Liver (tissue), 9 donors: ENCODE results near the gene KNDC1. TPM values are rescaled to one million over a fixed set of nuclear protein-coding genes. Genes with fewer than 3 reads are reported as not detected.

ENCODE experiments used
- DNase-seq: peaks from one replicate; pipeline ENCODE4 v3.0.0-alpha.2; 2017; ENCODE audit warnings: low spot score
- H3K27ac ChIP-seq, 2 donors: one replicate each; pipeline ENCODE4 v1.7.0; 2013; ENCODE audit warnings: inconsistent platforms in 2 of 2, low read length in 2 of 2, control low read depth in 1 of 2, low read depth in 1 of 2, mild to moderate bottlenecking in 1 of 2
- H3K27me3 ChIP-seq, 4 donors: one replicate each; pipeline versions ENCODE4 v1.6.1 to v1.7.0; 2013; ENCODE audit warnings: low read length in 3 of 4, inconsistent platforms in 1 of 4, mild to moderate bottlenecking in 1 of 4, moderate library complexity in 1 of 4; ENCODE audit not compliant: control insufficient read depth in 4 of 4, insufficient read depth in 4 of 4
- H3K36me3 ChIP-seq, 4 donors: one replicate each; pipeline versions ENCODE4 v1.6.1 to v1.7.0; 2013; ENCODE audit warnings: low read length in 3 of 4, mild to moderate bottlenecking in 3 of 4, low read depth in 1 of 4, moderate library complexity in 1 of 4; ENCODE audit not compliant: control insufficient read depth in 4 of 4, insufficient read depth in 3 of 4
- H3K4me1 ChIP-seq, 4 donors: one replicate each; pipeline versions ENCODE4 v1.6.1 to v1.7.0; 2013; ENCODE audit warnings: low read length in 3 of 4, mild to moderate bottlenecking in 3 of 4, moderate library complexity in 1 of 4; ENCODE audit not compliant: control insufficient read depth in 4 of 4, insufficient read depth in 4 of 4
- H3K4me3 ChIP-seq, 3 donors: one replicate each; pipeline versions ENCODE4 v1.6.1 to v1.7.0; 2013; ENCODE audit warnings: low read length in 3 of 3, control low read depth in 1 of 3, low read depth in 1 of 3, mild to moderate bottlenecking in 1 of 3
- H3K9ac ChIP-seq, 2 donors: one replicate each; pipeline ENCODE4 v1.7.0; 2013; ENCODE audit warnings: low read length in 2 of 2, mild to moderate bottlenecking in 2 of 2, moderate library complexity in 2 of 2, control low read depth in 1 of 2, low read depth in 1 of 2
- H3K9me3 ChIP-seq, 4 donors: one replicate each; pipeline versions ENCODE4 v1.6.1 to v1.7.0; 2013; ENCODE audit warnings: low read length in 3 of 4; ENCODE audit not compliant: control insufficient read depth in 4 of 4
- ATF3 ChIP-seq: IDR thresholded peaks from 2 replicates; pipeline ENCODE4 v1.6.1; 2016; ENCODE audit warnings: antibody characterized with exemption
- CTCF ChIP-seq: fragments of 150-350 bp; IDR thresholded peaks from 2 replicates; pipeline ENCODE4 v1.5.1; 2017; ENCODE audit warnings: improper control_type of control experiment, low read depth, low read length; ENCODE audit not compliant: missing input control
- EGR1 ChIP-seq, 2 donors: IDR thresholded peaks; 2 replicates each; pipeline ENCODE4 v1.6.1; 2016 to 2018; ENCODE audit warnings: antibody characterized with exemption in 2 of 2, low read depth in 2 of 2
- FOXA1 ChIP-seq: IDR thresholded peaks from 2 replicates; pipeline ENCODE4 v1.6.1; 2016; ENCODE audit warnings: antibody characterized with exemption
- FOXA2 ChIP-seq: IDR thresholded peaks from 2 replicates; pipeline ENCODE4 v1.6.1; 2016; ENCODE audit warnings: antibody characterized with exemption
- GABPA ChIP-seq, 2 donors: IDR thresholded peaks in 1 of 2; conservative IDR thresholded peaks in 1 of 2; 2 replicates each; pipeline ENCODE4 v1.6.1; 2016; ENCODE audit warnings: antibody characterized with exemption in 2 of 2, mild to moderate bottlenecking in 1 of 2, moderate library complexity in 1 of 2
- HNF4A ChIP-seq, 2 donors: conservative IDR thresholded peaks; 2 replicates each; pipeline ENCODE4 v1.6.1; 2016; ENCODE audit warnings: antibody characterized with exemption in 2 of 2, mild to moderate bottlenecking in 2 of 2
- HNF4G ChIP-seq: IDR thresholded peaks from 2 replicates; pipeline ENCODE4 v1.6.1; 2016; ENCODE audit warnings: antibody characterized with exemption
- JUND ChIP-seq, 2 donors: IDR thresholded peaks; 2 replicates each; pipeline ENCODE4 v1.6.1; 2016; ENCODE audit warnings: antibody characterized with exemption in 2 of 2
- MAX ChIP-seq: IDR thresholded peaks from 2 replicates; pipeline ENCODE4 v1.6.1; 2016; ENCODE audit warnings: antibody characterized with exemption
- NR2F2 ChIP-seq: IDR thresholded peaks from 2 replicates; pipeline ENCODE4 v1.6.1; 2016; ENCODE audit warnings: antibody characterized with exemption
- RAD21 ChIP-seq, 2 donors: IDR thresholded peaks; 2 replicates each; pipeline ENCODE4 v1.6.1; 2016; ENCODE audit warnings: antibody characterized with exemption in 2 of 2, mild to moderate bottlenecking in 2 of 2
- REST ChIP-seq: IDR thresholded peaks from 2 replicates; pipeline ENCODE4 v1.6.1; 2016; ENCODE audit warnings: antibody characterized with exemption, mild to moderate bottlenecking
- RXRA ChIP-seq, 2 donors: IDR thresholded peaks; 2 replicates each; pipeline ENCODE4 v1.6.1; 2017 to 2018; ENCODE audit warnings: antibody characterized with exemption in 2 of 2, mild to moderate bottlenecking in 1 of 2
- TAF1 ChIP-seq: conservative IDR thresholded peaks from 2 replicates; pipeline ENCODE4 v1.6.1; 2016; ENCODE audit warnings: antibody characterized with exemption, mild to moderate bottlenecking
- YY1 ChIP-seq: IDR thresholded peaks from 2 replicates; pipeline ENCODE4 v1.6.1; 2016; ENCODE audit warnings: antibody characterized with exemption, mild to moderate bottlenecking
- WGBS: extraction: QIAGEN DNeasy Blood & Tissue Kit; methylation state at CpG from one replicate; pipeline ENCODE4 v1.1.7; 2013; 5-methylcytosine and 5-hydroxymethylcytosine counted together
- polyA plus RNA-seq, 2 donors: library from polyadenylated mRNA; stranded (reverse) in 1 of 2; unstranded in 1 of 2; fragments of 200-250 nt in 1 of 2; fragments of >200 nt in 1 of 2; fragmentation: Nextera tagmentation in 1 of 2; extraction: Ambion mirVana in 1 of 2; gene quantifications; one replicate each; pipeline versions ENCODE4 v1.2.1 to v1.2.3, GENCODE V29; 2013 to 2015
- total RNA-seq, 2 donors: library from RNA; depleted of rRNA; stranded (reverse); fragments of >200 nt; gene quantifications; one replicate each; pipeline ENCODE4 v1.2.3, GENCODE V29; 2014
- donor health status: healthy.
- donor health status: healthy.
- donor health status: healthy.
- donor health status: healthy.
- donor health status: healthy.

Gene KNDC1
- total and polyA plus RNA-seq, 4 donors = 0.53 to 12.9 (median 4.3) TPM

GRCh38 chr10:133218891-133219290 lies 58.9 kb downstream of the KNDC1 start:
- 72% methylated on average over 20 of the region's 20 CpGs for WGBS
- H3K9ac ChIP-seq = no peak overlapping the region
- TF ChIP-seq HNF4A (conservative IDR thresholded peaks at IDR 0.05) (no peak), YY1 (no peak), HNF4G (no peak)
- no peak for DNase-seq
- H3K27me3 ChIP-seq = peaks cover 0 to 5% (median 0%) of the 10 kb centered on the region in 4 donors
- H3K36me3 ChIP-seq = no peaks in the 10 kb centered on the region
- H3K27ac ChIP-seq = no peak overlapping the region
- H3K4me3 ChIP-seq = no peak overlapping the region
- no peaks in the 10 kb centered on the region for H3K4me1 ChIP-seq
- H3K9me3 ChIP-seq = no peaks in the 10 kb centered on the region

- Histone ChIP-seq H3K27ac (no peak overlapping the region), H3K9me3 (no peaks in the 10 kb centered on the region), H3K9ac (no peak overlapping the region), H3K4me1 (no peaks in the 10 kb centered on the region), H3K4me3 (no peak overlapping the region), H3K27me3 (peaks cover 0 to 5% (median 0%) of the 10 kb centered on the region in 4 donors), H3K36me3 (no peaks in the 10 kb centered on the region)
- no peak for DNase-seq
- no peak for TF ChIP-seq REST
- no peak for TF ChIP-seq NR2F2
- TF ChIP-seq ATF3 = no peak
- TF ChIP-seq YY1 = no peak
- no peak for TF ChIP-seq RXRA (IDR thresholded peaks at IDR 0.05)
- 19% methylated on average over 28 of the region's 28 CpGs for WGBS
Observed at GRCh38 chr10:133219782-133220181, 59.8 kb downstream of the KNDC1 start.

GRCh38 chr10:133221331-133221730 lies 61.3 kb downstream of the KNDC1 start:
- Histone ChIP-seq H3K9me3 (no peaks in the 10 kb centered on the region), H3K27me3 (peaks cover 0 to 5% (median 0%) of the 10 kb centered on the region in 4 donors), H3K4me3 (no peak overlapping the region), H3K9ac (no peak overlapping the region), H3K36me3 (no peaks in the 10 kb centered on the region), H3K4me1 (no peaks in the 10 kb centered on the region), H3K27ac (no peak overlapping the region)
- 85% methylated on average over 11 of the region's 11 CpGs for WGBS
- DNase-seq = no peak
- TF ChIP-seq HNF4A (conservative IDR thresholded peaks at IDR 0.05) (no peak), FOXA2 (no peak), FOXA1 (no peak), NR2F2 (no peak), RAD21 (IDR thresholded peaks at IDR 0.05) (no peak), MAX (no peak), EGR1 (IDR thresholded peaks at IDR 0.05; ENCODE audit: low read depth in 2 of 2) (no peak), GABPA (IDR thresholded peaks at IDR 0.05 in 1 of 2, conservative IDR thresholded peaks at IDR 0.05 in 1 of 2) (no peak), CTCF (no peak), HNF4G (no peak), ATF3 (no peak), JUND (IDR thresholded peaks at IDR 0.05) (no peak), RXRA (IDR thresholded peaks at IDR 0.05) (no peak), YY1 (no peak), TAF1 (no peak), REST (no peak)
